ENCODE measurements around the gene CSKMT.
"Not testable (repeated sequence)": the region's sequence is repeated elsewhere in the genome, so short reads cannot be mapped to it uniquely, and the experiment has no call there.

The CSKMT gene

DNA sequence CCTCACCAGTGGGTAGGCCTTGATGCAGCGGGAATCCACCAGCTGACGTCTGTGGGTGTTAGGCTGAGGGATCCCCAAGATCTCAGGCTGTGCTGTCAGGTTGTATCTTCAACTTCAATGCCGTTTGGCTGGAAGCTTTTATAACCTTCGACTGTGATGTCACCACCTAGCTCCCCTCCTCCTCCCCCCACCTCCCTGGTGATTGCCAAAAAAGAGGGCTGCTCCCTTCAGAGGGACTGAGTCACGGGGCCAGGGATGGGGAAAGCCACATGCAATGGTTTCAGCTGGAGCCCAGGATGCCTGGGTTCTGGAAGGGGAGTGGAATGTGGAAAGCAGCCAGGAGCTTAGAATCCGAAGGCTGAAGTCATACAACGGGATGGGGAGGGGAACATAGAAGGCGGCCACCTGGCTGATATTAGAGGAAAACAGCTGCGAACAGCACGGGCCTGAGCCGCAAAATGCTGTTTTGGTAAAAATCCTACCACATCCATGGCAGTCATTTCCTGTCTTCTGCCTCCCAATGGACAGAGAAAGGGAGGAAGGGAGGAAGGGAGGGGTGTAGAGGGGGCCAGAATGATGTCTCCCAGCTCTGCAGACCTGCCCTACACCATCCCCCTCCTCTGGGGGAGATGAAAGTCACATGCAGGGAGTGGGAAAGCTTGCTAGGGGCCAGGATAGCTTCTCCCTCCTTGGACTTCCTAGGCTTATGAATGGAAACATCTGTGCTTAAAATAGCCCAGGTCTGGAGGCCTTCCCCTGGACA, 24.5 kb downstream of the CSKMT start, which contains the start of gene LRRN4CL:
Gene LRRN4CL, minus strand, starts transcription at position 110 of the 763 bp plus-strand sequence. CDS start 1,022 bp downstream, outside the sequence.
- DNase-seq, result no peak

GRCh38 chr11:62693624-62694023, 28.5 kb downstream of the CSKMT start:
- DNase-seq, result not testable (repeated sequence)

DNA sequence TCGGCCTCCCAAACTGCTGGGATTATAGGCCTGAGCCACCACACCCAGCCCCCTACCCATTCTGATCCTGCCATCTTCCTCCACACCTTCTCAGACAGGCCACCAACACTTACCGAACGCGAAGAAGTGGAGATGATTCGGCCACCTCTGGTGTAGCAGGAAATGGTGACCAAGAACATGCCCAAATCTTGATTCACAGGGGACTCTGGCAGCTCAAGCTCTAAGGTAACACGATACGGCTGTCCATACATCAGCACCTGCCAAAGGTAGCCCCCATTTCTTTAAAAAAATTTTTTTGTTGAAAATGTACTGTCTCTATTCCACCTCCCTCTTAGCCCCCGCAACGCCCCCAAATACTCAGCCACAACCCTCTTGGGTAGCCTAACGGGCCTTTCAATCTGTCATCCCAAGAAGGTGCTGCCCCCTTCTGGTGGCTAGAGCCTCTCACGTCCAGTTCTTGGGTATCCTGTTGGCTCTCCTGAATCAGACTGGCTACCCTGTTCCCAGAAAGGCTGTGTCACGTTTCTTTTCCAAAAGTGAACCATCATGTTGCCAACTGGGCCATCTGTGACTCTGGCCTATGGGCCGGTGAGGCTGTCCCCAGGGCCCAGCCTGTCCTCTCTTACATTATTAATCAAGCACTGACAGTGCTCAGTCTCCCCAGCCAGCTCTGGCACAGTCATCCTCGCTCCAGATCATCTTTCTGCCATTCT, 29.5 kb downstream of the CSKMT start:
- DNase-seq, result peak; percentile 29

- DNase-seq, result no peak
Measured at GRCh38 chr11:62702246-62702645, 37.1 kb downstream of the CSKMT start.

DNA sequence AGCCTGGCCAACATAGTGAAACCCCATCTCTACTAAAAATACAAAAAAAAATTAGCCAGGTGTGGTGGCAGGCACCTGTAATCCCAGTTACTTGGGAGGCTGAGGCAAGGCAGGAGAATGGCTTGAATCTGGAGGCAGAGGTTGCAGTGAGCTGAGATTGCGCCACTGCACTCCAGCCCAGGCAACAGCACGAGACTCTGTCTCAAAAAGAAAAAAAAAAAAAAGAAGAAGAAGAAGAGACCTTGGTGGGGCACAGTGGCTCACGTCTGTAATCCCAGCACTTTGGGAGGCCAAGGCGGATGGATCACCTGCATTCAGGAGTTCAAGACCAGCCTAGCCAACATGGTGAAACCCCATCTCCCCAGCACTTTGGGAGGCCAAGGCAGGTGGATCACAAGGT, 38.8 kb downstream of the CSKMT start:
- not testable (repeated sequence) for DNase-seq

- peak; percentile 9 for DNase-seq
Measured at GRCh38 chr11:62705413-62705812, 40.3 kb downstream of the CSKMT start.

DNA sequence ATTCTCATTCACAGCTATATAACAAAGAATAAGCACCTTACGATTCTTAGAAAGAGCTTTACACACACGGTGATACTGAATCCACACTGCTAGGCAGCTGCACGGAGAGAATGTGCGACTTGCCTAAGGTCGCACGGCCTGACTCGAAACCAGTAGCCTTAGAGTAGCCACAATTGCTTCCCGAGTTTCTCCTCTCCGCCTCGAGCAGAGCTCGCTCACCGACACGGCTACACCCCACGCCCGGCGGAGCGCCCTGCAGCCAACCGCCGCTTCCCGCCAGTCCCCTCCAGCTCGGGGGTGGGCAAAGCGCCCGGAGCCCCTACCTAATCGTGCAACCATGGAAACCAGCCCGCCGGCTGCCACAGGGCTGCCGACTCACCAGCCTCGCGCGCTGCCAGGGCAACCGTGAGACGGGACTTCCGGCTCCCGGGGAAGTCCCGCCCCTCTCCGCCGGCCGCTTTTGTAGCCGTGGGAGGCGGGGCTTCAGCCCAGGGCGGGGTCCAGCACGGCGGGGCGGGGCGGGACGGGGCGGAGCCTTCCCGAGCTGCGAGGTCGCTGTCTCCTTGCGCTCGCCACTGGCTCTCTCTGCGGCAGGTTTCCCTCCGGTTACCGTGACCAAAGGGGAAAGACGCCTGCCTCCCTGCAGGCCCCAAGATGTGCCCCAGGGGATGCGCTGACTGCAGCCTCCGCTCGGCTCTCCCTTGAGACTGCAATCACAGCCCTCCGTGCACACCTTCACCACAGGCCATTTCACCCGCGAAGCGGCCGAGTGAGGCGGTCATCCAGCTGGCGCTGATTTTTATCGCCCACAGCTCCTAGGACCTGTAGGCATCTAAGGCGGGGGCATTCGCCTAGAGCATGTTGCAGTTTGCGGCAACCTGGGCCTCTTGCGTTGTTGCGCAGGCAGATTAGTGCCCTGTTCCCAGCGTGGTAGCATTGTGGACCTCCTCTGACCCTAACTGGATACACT, 41.1 kb downstream of the CSKMT start:
- peak; percentile 76 for DNase-seq

GRCh38 chr11:62706850-62707247, 41.7 kb downstream of the CSKMT start:
- DNase-seq, result no peak

DNA sequence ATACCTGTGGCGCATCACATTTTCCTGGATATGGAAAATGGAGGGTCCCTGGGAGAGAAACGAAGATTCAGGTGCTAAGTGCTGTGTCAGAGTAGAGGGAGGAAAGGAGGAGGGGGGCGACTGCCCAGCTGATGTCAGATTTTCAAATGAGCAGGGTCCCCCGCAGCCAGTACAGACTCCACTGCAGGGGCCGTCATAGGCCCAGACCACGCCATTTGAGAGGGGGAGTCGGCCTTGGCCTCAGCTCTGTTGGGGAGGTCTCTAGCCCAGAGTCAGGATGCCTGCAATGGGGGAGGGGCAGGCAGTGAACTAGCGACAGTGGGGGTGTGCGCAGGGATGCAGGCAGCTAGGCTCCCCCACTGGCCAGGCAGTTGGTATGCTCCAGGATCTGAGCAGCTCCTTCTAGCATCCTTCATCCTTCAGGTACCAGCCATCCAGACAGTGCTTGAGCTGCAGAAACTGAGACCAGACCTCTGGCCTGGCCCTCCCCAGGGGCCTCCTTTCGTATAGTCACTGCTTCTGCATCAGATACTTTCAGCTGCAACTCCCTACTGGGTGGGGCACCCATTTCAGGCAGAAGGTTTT, 42.3 kb downstream of the CSKMT start, which contains the start of the genes BSCL2 and GNG3:
Gene BSCL2, minus strand, starts transcription at position 148 of the 585 bp plus-strand sequence. CDS start 229 bp downstream, outside the sequence.
Gene GNG3, plus strand, starts transcription at position 400 of the 585 bp plus-strand sequence. CDS start 620 bp downstream, outside the sequence.
- DNase-seq, result peak; percentile 56

- no peak for DNase-seq
Measured at GRCh38 chr11:62708392-62708791, 43.3 kb downstream of the CSKMT start.

DNA sequence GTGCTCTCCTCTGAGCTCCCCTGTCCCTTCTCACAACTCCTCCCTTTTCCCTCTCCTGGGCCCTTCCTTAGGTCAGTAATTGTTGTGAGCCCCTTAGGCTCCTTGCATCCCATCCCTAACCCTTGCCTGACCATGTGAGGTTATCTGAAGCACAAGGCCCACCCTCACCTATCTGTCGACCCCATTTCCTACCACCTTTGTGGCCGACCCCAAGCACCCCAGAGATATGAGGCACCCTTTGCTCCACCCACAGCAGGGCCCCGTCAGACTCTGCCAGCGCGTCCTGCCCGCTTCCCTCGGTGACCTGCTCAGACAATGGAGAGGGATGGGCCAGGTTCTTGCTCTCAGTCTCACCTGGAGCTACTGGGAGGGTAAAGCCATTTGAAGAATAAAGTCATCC, 43.7 kb downstream of the CSKMT start:
- no peak for DNase-seq

DNA sequence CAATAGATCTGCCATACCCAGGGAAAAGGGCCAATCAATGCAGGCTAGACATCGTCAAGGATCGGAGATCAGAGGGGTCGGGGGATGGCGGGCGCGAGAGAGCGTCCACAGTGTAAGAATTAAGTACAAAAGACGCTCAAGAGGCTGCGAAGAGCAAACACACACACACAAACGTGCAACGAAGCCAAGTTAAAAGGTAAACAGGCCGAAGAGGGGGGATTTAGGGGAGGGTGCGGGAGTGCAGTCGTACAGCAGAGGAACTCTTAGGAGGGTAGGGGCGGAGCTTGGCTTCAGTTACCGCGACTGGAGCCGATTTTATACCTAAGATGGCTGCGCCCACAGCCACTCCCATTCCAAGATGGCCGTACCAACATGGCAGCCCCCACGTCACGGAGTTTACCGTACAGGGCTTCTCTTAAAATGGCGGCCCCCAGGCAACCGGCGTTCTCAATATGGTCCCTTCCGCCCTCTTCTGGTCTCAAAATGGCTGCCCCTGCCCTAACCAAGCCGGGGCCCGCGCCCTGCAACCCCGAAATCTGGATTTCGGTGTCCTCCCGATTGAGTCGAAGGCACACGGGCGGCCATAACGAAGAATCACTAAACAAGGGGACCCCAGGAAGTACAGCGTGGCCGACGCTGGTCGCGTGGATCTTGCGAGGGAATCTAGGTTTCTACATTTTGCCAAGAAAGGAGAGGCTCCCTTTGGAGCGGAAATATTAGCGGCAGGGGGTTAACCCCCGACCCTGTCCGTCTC, 44.3 kb downstream of the CSKMT start:
- DNase-seq, result peak; percentile 92

GRCh38 chr11:62710001-62710345, 44.9 kb downstream of the CSKMT start:
- DNase-seq, result no peak

DNA sequence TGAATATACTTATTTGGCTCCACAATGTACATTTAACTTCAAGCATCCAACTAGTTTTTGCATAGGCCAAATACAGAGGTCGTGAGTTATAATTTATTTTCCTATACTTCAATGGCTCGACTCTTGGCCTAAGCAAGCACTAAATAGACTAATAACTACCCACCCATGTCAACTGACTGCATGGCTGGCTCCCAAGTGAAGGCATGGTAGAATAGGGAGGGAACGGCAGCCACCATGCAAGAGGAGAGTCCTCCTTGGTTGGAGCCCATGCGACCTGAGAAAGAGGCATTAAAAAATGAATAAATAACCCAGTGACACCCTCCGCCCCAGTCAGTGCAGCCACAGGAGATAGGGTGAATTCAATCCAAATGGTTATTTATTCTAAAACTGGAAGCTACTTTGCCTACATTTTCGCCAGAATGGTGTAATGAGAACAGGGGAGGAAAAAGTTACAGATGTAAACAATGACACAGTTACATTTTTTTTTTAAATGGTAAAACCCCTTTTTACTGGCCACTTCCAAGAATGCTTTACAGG, 47.2 kb downstream of the CSKMT start:
- DNase-seq, result no peak

GRCh38 chr11:62712861-62713260, 47.7 kb downstream of the CSKMT start:
- DNase-seq, result no peak

DNA sequence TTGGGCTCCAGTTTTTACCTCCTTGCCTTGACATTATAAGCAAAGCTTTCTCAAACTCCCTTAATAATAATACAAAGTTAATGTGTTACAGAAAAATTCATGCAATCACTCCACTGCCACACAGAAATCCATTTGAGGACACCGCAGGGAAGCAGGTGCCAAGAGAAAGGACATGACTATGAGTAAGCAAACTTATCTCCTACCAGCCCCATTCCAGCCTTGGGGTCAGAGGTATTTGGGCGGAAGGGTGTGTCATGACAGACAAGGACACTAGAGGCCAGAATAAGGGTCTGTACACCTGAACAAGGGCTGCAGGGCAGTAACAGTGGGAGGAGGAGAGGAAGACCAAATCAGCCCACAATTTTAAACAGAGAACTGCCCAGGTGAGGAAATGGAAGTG, 48.2 kb downstream of the CSKMT start:
- no peak for DNase-seq

- DNase-seq, result no peak
Measured at GRCh38 chr11:62715150-62716130, 50.3 kb downstream of the CSKMT start.

- DNase-seq, result no peak
Measured at GRCh38 chr11:62716206-62716605, 51.1 kb downstream of the CSKMT start.

GRCh38 chr11:62716816-62717215, 51.7 kb downstream of the CSKMT start:
- no peak for DNase-seq

All from SHP77 treated with DMSO at 0.1 percent for 48 hours (cell line).